HG02870 (cell line): ENCODE measurements around the gene LDHD.

ENCODE experiments used
- ATAC-seq: cut with Tn5 transposase; IDR thresholded peaks from one replicate; pipeline ENCODE4 v1.9.1; 2021; ENCODE audit warnings: mild to moderate bottlenecking, moderate library complexity; ENCODE audit not compliant: unreplicated experiment

The LDHD gene

GRCh38 chr16:75083813-75084212 lies 32.8 kb downstream of the LDHD start:
- no peak for ATAC-seq

DNA sequence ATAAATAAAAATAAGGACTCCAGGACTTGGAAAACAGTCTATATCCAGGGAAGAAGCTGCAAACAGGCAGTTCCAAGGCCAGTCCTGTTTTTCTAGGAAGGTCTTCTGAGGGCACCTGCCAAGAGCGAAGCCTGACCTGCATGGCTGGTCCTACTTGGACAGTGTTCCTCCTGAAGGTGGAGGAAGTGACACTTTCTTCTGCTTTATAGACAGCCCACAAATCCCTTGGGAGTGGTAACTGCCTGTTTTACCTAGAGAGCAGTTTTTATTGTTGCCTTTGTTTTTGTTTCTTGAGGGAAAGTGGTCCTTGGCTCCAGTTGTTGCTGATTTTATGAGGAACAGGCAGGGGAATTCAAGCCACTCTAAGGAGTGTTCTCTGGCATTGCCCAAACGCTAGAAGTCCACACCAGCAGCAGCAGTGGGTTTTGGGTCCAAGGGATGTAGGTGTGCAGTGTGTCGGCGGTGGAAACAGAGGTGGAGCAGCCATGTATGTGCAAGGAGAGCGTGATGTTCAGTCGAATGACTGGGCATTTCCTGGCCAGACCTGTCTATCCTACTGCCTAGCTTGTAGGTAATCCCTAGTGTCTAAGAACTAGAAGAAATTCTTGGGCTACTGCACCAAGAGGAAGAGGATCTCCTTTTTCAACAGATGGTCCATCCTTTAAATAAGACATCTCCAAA lies 35.3 kb downstream of the LDHD start:
- ATAC-seq: no peak

DNA sequence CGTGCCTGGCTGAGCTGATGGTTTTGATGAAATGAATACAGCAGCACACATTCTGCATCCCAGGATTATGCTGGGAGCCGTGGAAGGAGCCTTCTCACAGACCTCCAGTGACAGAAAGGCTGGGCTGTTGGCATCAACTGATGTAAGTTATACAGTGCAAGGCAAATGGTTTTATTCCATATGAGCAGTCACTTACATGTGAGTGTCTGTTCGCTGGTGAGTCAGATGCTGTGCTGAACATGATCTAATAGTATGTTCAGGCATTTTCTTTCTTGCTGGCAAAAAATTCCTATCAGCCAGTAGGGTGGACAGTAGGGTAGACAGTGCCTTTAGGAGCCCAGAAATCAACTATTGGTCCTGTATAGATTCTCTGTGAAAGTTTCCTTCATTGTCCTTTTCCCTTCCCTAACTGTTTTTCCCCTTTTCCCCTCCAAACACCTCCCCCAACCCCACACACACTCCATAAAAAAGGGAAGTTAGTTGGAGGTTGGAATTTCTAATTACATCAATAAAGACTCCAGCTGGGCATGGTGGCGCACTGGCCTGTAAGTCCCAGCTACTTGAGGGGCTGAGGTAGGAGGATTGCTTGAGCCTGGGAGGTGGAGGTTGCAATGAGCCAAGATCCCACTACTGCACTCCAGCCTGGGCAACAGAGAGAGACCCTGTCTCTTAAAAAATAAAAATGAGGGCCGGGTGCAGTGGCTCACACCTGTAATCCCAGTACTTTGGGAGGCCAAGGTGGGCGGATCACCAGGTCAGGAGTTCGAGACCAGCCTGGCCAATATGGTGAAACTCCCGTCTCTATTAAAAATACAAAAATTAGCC lies 36.2 kb downstream of the LDHD start:
- no peak for ATAC-seq

DNA sequence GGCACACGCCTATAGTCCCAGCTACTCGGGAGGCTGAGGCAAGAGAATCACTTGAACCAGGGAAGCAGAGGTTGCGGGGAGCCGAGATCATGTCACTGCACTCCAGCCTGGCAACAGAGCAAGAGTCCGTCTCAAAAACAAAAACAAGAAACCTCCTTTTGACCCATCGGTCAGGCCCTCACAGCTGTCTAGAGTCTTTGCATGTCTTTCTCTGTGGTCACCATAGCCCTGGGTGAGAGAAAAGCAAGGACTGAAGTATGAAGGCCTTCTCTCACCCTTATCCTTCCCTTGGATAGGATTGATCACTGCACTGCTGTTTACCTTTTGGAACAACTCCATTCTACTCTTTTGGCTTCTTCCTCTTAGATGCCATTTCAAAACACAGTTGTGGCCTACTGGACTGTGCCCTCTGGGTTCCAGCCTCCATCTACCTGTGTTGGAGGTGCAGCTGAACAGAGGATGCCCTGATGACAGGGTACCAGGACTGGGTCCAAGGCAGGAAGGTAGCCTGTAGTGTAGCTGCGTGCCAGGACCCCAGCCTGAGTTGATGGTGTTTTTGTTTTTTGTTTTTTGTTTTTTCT lies 37.1 kb downstream of the LDHD start:
- no peak for ATAC-seq

DNA sequence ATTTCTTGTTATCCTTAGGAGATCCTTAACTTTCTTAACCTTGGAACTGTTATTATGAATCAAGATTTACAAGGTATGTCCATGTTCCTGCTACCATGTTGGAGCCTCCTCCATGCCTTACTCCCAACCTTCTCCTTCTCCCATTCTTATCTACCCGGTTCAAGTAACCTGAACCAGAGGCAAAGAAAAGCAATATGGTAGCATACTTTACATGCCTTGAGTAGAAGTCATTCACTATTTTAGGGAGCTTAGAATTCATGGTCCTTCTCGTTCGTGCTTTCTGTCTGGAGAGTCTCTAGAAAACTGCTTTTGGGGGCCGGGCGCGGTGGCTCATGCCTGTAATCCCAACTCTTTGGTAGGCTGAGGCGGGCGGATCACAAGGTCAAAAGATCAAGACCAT lies 37.7 kb downstream of the LDHD start:
- ATAC-seq: no peak

GRCh38 chr16:75075688-75076268 lies 40.8 kb downstream of the LDHD start:
- ATAC-seq: peak; percentile 23

- peak; percentile 87 for ATAC-seq
Observed at GRCh38 chr16:75074920-75075687, 41.5 kb downstream of the LDHD start.

- no peak for ATAC-seq
Observed at GRCh38 chr16:75074304-75074793, 42.2 kb downstream of the LDHD start.

- ATAC-seq: no peak
Observed at GRCh38 chr16:75073545-75074303, 42.9 kb downstream of the LDHD start.

DNA sequence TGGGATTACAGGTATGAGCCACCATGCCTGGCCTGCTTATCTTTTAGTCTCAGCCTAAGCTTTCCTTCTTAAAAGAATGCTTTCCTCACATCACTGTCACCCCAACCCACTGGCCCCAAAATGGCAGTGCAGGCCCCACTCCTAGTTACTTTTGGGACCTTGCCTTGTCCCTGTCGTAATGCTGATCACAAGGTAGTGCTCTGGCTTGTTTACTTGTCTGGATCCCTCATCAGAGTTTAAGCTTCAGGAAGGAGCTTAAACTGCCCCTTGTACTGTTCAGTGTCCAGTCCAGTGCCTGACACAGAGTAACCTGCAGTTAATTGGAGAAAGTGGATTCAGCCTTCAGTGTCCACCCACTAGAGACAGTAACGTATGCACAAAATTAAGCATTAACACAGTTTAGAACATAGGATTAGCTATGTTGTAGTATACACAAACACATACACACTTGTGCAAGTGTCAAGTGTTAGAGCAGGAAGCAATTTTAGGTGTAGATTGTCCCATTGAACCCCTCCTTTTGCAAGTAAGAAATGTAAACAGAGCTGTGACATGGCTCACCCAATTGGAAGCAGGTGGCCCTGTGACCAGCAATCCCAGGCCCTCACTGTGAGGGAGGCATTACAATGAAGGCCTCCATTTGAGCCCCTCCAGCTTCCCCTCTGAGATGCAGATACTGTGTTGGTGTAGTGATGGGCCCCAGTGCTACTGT lies 44.2 kb downstream of the LDHD start:
- ATAC-seq: no peak

DNA sequence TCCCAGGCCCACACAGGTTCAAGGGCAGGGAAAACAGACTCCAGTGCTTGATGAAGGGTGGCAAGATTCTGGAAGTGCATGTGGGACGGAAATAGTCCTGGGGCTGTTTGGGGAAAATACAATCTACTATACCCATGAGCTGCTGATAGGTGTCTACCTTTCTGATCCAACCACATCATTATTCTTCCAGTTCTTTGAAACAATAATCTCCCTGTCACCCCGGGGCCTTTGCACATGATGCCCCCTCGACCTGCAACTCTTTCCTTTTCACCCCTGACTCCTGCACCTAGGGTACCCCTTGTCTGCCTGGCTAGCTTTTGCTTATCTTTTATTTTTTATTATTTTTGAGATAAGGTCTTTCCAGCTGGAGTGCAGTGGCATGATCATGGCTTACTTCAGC lies 45.0 kb downstream of the LDHD start:
- ATAC-seq: no peak

GRCh38 chr16:75070012-75070841 lies 46.4 kb downstream of the LDHD start:
- ATAC-seq: no peak

- no peak for ATAC-seq
Observed at GRCh38 chr16:75068085-75069031, 48.2 kb downstream of the LDHD start.

GRCh38 chr16:75066861-75067447 lies 49.6 kb downstream of the LDHD start:
- ATAC-seq: no peak

GRCh38 chr16:75065521-75066149 lies 50.9 kb downstream of the LDHD start:
- no peak for ATAC-seq

- no peak for ATAC-seq
Observed at GRCh38 chr16:75065149-75065505, 51.5 kb downstream of the LDHD start.
